Measurements from ENCODE around the gene NUFIP2.

GRCh38 chr17:29255926-29256522 is 37.9 kb downstream of the NUFIP2 start:
- no peak for TF ChIP-seq REST (IDR thresholded peaks at IDR 0.05; ENCODE audit: insufficient read depth in 1 of 2, low read depth in 2 of 2, low read length in 1 of 2)
- TF ChIP-seq POLR2AphosphoS5 (IDR thresholded peaks at IDR 0.05; ENCODE audit: low read depth, low read length): no peak

All from Panc1 (cell line).